ENCODE measurements around the gene PPP3R2. TPM values are rescaled to one million over a fixed set of nuclear protein-coding genes. Genes with fewer than 3 reads are reported as not detected.

Gene PPP3R2
- total RNA-seq, 1 donor from 2014 or later, result not detected

GRCh38 chr9:101618698-101619097, 23.9 kb upstream of the PPP3R2 start:
- Histone ChIP-seq H3K27me3 (no peaks in the 10 kb centered on the region), H3K4me1 (no peaks in the 10 kb centered on the region), H4K20me1 (ENCODE audit: low read depth) (no peaks in the 10 kb centered on the region), H2AFZ (replicated peaks) (no peak overlapping the region), H3K9me3 (ENCODE audit: low read depth) (no peaks in the 10 kb centered on the region), H3K36me3 (no peaks in the 10 kb centered on the region), H3K4me3 (no peak overlapping the region), H3K79me2 (ENCODE audit: low read depth) (no peaks in the 10 kb centered on the region), H3K9ac (no peak overlapping the region), H3K4me2 (no peak overlapping the region), H3F3A (ENCODE audit: low read depth) (no peaks in the 10 kb centered on the region), H3K27ac (no peak overlapping the region)
- no peak for DNase-seq (ENCODE audit: low spot score)
- Mint-ChIP-seq H3K4me1 (no peaks in the 10 kb centered on the region), H3K4me3 (no peak overlapping the region), H3K27me3 (ENCODE audit: insufficient read depth, low read depth) (no peaks in the 10 kb centered on the region), H3K27ac (no peak overlapping the region), H3K36me3 (no peaks in the 10 kb centered on the region), H3K9me3 (no peaks in the 10 kb centered on the region)
- TF ChIP-seq EZH2 (IDR thresholded peaks at IDR 0.05) (no peak), EZH2phosphoT487 (IDR thresholded peaks at IDR 0.05) (no peak), CTCF (IDR thresholded peaks at IDR 0.05) (no peak)

GRCh38 chr9:101605547-101605946, 10.8 kb upstream of the PPP3R2 start:
- H3K4me1 Mint-ChIP-seq, result peaks cover 15% of the 10 kb centered on the region
- Histone ChIP-seq H3F3A (ENCODE audit: low read depth) (no peaks in the 10 kb centered on the region), H2AFZ (replicated peaks) (no peak overlapping the region), H4K20me1 (ENCODE audit: low read depth) (no peaks in the 10 kb centered on the region), H3K27ac (no peak overlapping the region), H3K4me3 (no peak overlapping the region), H3K9ac (no peak overlapping the region), H3K36me3 (no peaks in the 10 kb centered on the region), H3K4me2 (no peak overlapping the region), H3K79me2 (ENCODE audit: low read depth) (no peaks in the 10 kb centered on the region), H3K27me3 (no peaks in the 10 kb centered on the region), H3K4me1 (no peaks in the 10 kb centered on the region), H3K9me3 (ENCODE audit: low read depth) (no peaks in the 10 kb centered on the region)
- no peak for DNase-seq (ENCODE audit: low spot score)
- H3K27ac Mint-ChIP-seq, result no peak overlapping the region
- TF ChIP-seq EZH2phosphoT487 (IDR thresholded peaks at IDR 0.05), result no peak
- H3K27me3 Mint-ChIP-seq (ENCODE audit: insufficient read depth, low read depth), result peaks cover 2% of the 10 kb centered on the region
- H3K9me3 Mint-ChIP-seq, result no peaks in the 10 kb centered on the region
- no peaks in the 10 kb centered on the region for H3K36me3 Mint-ChIP-seq
- no peak overlapping the region for H3K4me3 Mint-ChIP-seq

- Histone ChIP-seq H3K27ac (no peak overlapping the region), H3K27me3 (no peaks in the 10 kb centered on the region), H3K9me3 (ENCODE audit: low read depth) (no peaks in the 10 kb centered on the region), H3K4me1 (no peaks in the 10 kb centered on the region), H3K79me2 (ENCODE audit: low read depth) (no peaks in the 10 kb centered on the region), H3K4me2 (no peak overlapping the region), H2AFZ (replicated peaks) (no peak overlapping the region), H3F3A (ENCODE audit: low read depth) (no peaks in the 10 kb centered on the region), H4K20me1 (ENCODE audit: low read depth) (no peaks in the 10 kb centered on the region), H3K4me3 (no peak overlapping the region), H3K36me3 (no peaks in the 10 kb centered on the region), H3K9ac (no peak overlapping the region)
- TF ChIP-seq EZH2 (IDR thresholded peaks at IDR 0.05) (no peak), EZH2phosphoT487 (IDR thresholded peaks at IDR 0.05) (no peak), CTCF (IDR thresholded peaks at IDR 0.05) (no peak)
- Mint-ChIP-seq H3K27ac (no peak overlapping the region), H3K9me3 (no peaks in the 10 kb centered on the region), H3K4me3 (no peak overlapping the region), H3K27me3 (ENCODE audit: insufficient read depth, low read depth) (peaks cover 3% of the 10 kb centered on the region), H3K4me1 (peaks cover 15% of the 10 kb centered on the region), H3K36me3 (no peaks in the 10 kb centered on the region)
- DNase-seq (ENCODE audit: low spot score), result no peak
Measured at GRCh38 chr9:101604296-101604695, 9.5 kb upstream of the PPP3R2 start.

GRCh38 chr9:101601904-101602765, 7.4 kb upstream of the PPP3R2 start:
- Histone ChIP-seq H4K20me1 (ENCODE audit: low read depth) (no peaks in the 10 kb centered on the region), H3K79me2 (ENCODE audit: low read depth) (no peaks in the 10 kb centered on the region)
- H3K4me3 Mint-ChIP-seq, result no peak overlapping the region

More at GRCh38 chr9:101601904-101602765, 7.4 kb upstream of the PPP3R2 start:
- Histone ChIP-seq H3K27me3 (no peaks in the 10 kb centered on the region), H3K27ac (no peak overlapping the region), H3K4me3 (no peak overlapping the region), H3K9ac (no peak overlapping the region), H3K9me3 (ENCODE audit: low read depth) (no peaks in the 10 kb centered on the region), H3K36me3 (no peaks in the 10 kb centered on the region), H3F3A (ENCODE audit: low read depth) (no peaks in the 10 kb centered on the region), H3K4me2 (no peak overlapping the region), H3K4me1 (no peaks in the 10 kb centered on the region), H2AFZ (replicated peaks) (peak overlapping the region; percentile 71)
- peak; percentile 78 for TF ChIP-seq CTCF (IDR thresholded peaks at IDR 0.05)
- TF ChIP-seq EZH2 (IDR thresholded peaks at IDR 0.05), result no peak
- peak; percentile 72 for DNase-seq (ENCODE audit: low spot score)
- Mint-ChIP-seq H3K27me3 (ENCODE audit: insufficient read depth, low read depth) (peaks cover 3% of the 10 kb centered on the region), H3K36me3 (no peaks in the 10 kb centered on the region), H3K27ac (no peak overlapping the region), H3K4me1 (peaks cover 7% of the 10 kb centered on the region), H3K9me3 (no peaks in the 10 kb centered on the region)
